ENCODE results near the gene ROR2.

Gene ROR2

DNA sequence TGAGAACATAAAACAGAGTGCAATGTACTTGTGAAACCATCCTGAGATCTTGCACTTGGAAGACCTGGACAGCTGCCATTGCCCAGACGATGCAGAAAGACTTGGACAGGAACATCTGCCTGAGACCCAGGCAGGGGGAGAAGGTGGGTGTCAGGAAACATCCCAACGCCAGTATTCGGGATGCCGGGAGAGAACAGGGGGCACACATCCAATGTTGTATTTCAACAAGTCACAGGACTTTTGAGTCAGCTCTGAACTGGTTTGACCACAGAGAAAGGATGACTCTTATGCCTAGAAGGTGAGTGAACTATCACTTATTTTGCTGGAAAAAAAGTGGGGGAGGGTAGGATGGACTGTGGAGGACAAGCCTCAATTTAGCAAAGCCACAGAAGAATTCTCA is 124.6 kb downstream of the ROR2 start:
- TF ChIP-seq EZH2phosphoT487 (conservative IDR thresholded peaks at IDR 0.05; ENCODE audit: low read length) = no peak
- TF ChIP-seq, protein P1, sequence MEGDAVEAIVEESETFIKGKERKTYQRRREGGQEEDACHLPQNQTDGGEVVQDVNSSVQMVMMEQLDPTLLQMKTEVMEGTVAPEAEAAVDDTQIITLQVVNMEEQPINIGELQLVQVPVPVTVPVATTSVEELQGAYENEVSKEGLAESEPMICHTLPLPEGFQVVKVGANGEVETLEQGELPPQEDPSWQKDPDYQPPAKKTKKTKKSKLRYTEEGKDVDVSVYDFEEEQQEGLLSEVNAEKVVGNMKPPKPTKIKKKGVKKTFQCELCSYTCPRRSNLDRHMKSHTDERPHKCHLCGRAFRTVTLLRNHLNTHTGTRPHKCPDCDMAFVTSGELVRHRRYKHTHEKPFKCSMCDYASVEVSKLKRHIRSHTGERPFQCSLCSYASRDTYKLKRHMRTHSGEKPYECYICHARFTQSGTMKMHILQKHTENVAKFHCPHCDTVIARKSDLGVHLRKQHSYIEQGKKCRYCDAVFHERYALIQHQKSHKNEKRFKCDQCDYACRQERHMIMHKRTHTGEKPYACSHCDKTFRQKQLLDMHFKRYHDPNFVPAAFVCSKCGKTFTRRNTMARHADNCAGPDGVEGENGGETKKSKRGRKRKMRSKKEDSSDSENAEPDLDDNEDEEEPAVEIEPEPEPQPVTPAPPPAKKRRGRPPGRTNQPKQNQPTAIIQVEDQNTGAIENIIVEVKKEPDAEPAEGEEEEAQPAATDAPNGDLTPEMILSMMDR (IDR thresholded peaks at IDR 0.05; ENCODE audit: insufficient read depth, low read length, poor library complexity, severe bottlenecking) = no peak
- Histone ChIP-seq H3K9ac (ENCODE audit: low read length) (no peak overlapping the region), H4K20me1 (ENCODE audit: low read depth, low read length) (no peaks in the 10 kb centered on the region), H3K36me3 (ENCODE audit: low read length) (no peaks in the 10 kb centered on the region), H3K4me3 (ENCODE audit: insufficient read depth, low read length, poor library complexity, severe bottlenecking) (no peak overlapping the region), H3K27me3 (ENCODE audit: low read length) (no peaks in the 10 kb centered on the region), H3K9me3 (ENCODE audit: insufficient read depth, low read length) (no peaks in the 10 kb centered on the region), H3K27ac (ENCODE audit: low read depth, low read length) (no peak overlapping the region), H2AFZ (ENCODE audit: low read depth, low read length, severe bottlenecking) (no peak overlapping the region), H3F3A (ENCODE audit: insufficient read depth) (no peaks in the 10 kb centered on the region), H3K4me2 (ENCODE audit: low read depth, low read length, poor library complexity, severe bottlenecking) (no peak overlapping the region), H3K9me2 (replicated peaks; ENCODE audit: insufficient read depth, low read length) (no peaks in the 10 kb centered on the region), H3K79me2 (ENCODE audit: insufficient read depth, low read length) (no peaks in the 10 kb centered on the region)

DNA sequence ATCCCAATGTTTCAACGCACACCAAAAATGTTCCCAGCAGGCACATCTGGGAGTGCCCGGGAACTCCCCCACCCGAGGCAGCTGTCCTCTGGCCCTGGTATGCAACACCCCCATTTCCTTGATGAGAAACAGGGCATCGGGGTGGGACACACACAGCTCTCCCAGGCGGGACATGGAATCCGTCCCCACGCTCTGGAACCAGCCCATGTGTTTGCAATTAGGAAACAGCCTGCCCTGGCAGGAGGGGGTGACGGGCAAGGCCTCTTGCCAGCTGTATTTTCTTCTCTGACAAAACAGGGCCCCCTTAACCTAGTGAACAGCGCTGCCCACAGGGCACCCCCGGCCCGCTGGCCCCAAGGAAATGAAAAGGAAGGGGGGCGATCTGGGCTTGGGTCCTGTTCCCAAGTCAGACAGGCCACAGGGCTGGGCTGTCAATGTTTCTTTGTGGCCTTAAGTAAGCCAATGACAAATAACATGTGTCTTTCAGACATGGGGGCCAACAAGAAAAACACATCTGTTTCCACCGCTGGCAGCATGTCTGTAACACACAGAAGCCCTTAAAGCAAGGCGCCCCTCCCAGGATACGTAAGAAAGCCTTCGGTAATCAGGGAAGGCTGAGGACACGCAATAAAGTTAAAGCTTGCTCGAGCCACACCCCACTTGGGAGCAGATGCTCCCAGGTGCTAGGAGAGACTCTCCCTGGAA is 125.3 kb downstream of the ROR2 start:
- Histone ChIP-seq H3K9me3 (ENCODE audit: insufficient read depth, low read length) (no peaks in the 10 kb centered on the region), H3F3A (ENCODE audit: insufficient read depth) (no peaks in the 10 kb centered on the region), H3K9ac (ENCODE audit: low read length) (no peak overlapping the region), H3K4me2 (ENCODE audit: low read depth, low read length, poor library complexity, severe bottlenecking) (no peak overlapping the region), H3K4me3 (ENCODE audit: insufficient read depth, low read length, poor library complexity, severe bottlenecking) (no peak overlapping the region), H4K20me1 (ENCODE audit: low read depth, low read length) (no peaks in the 10 kb centered on the region), H3K9me2 (replicated peaks; ENCODE audit: insufficient read depth, low read length) (no peaks in the 10 kb centered on the region), H3K79me2 (ENCODE audit: insufficient read depth, low read length) (no peaks in the 10 kb centered on the region), H3K27ac (ENCODE audit: low read depth, low read length) (no peak overlapping the region), H3K36me3 (ENCODE audit: low read length) (no peaks in the 10 kb centered on the region), H3K27me3 (ENCODE audit: low read length) (no peaks in the 10 kb centered on the region), H2AFZ (ENCODE audit: low read depth, low read length, severe bottlenecking) (no peak overlapping the region)
- TF ChIP-seq, protein P1 (IDR thresholded peaks at IDR 0.05; ENCODE audit: insufficient read depth, low read length, poor library complexity, severe bottlenecking) = no peak
- TF ChIP-seq EZH2phosphoT487 (conservative IDR thresholded peaks at IDR 0.05; ENCODE audit: low read length) = no peak

DNA sequence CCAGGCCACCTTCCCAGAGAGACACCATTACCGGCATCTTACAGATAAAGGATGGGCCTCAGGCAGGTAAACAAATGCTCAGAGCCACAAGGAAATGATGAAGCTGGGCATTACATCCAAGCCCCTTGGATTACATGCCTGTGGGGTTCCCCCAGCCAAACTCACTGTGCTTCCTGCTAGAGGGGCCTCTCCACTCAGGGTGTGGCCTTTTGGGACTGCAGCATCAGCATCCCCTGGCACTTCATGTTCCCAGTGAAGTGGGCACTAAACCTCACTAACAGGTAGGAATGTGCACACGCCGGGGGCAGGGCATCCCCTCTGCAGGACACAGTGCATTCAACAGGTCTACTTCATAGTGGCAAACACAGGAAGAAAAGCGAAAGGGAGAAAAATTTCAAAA is 125.9 kb downstream of the ROR2 start:
- H3K27ac ChIP-seq (ENCODE audit: low read depth, low read length) = no peak overlapping the region
- no peaks in the 10 kb centered on the region for H3K36me3 ChIP-seq (ENCODE audit: low read length)
- no peaks in the 10 kb centered on the region for H3K79me2 ChIP-seq (ENCODE audit: insufficient read depth, low read length)
- H3K4me3 ChIP-seq (ENCODE audit: insufficient read depth, low read length, poor library complexity, severe bottlenecking) = no peak overlapping the region
- no peak overlapping the region for H2AFZ ChIP-seq (ENCODE audit: low read depth, low read length, severe bottlenecking)
- no peaks in the 10 kb centered on the region for H4K20me1 ChIP-seq (ENCODE audit: low read depth, low read length)
- no peak for TF ChIP-seq EZH2phosphoT487 (conservative IDR thresholded peaks at IDR 0.05; ENCODE audit: low read length)
- TF ChIP-seq, protein P1 (IDR thresholded peaks at IDR 0.05; ENCODE audit: insufficient read depth, low read length, poor library complexity, severe bottlenecking) = no peak
- H3F3A ChIP-seq (ENCODE audit: insufficient read depth) = no peaks in the 10 kb centered on the region
- H3K27me3 ChIP-seq (ENCODE audit: low read length) = no peaks in the 10 kb centered on the region
- H3K9me3 ChIP-seq (ENCODE audit: insufficient read depth, low read length) = no peaks in the 10 kb centered on the region
- no peak overlapping the region for H3K9ac ChIP-seq (ENCODE audit: low read length)
- H3K9me2 ChIP-seq (replicated peaks; ENCODE audit: insufficient read depth, low read length) = no peaks in the 10 kb centered on the region
- H3K4me2 ChIP-seq (ENCODE audit: low read depth, low read length, poor library complexity, severe bottlenecking) = no peak overlapping the region
